ENCODE data around the gene RFX4.

Gene RFX4

DNA sequence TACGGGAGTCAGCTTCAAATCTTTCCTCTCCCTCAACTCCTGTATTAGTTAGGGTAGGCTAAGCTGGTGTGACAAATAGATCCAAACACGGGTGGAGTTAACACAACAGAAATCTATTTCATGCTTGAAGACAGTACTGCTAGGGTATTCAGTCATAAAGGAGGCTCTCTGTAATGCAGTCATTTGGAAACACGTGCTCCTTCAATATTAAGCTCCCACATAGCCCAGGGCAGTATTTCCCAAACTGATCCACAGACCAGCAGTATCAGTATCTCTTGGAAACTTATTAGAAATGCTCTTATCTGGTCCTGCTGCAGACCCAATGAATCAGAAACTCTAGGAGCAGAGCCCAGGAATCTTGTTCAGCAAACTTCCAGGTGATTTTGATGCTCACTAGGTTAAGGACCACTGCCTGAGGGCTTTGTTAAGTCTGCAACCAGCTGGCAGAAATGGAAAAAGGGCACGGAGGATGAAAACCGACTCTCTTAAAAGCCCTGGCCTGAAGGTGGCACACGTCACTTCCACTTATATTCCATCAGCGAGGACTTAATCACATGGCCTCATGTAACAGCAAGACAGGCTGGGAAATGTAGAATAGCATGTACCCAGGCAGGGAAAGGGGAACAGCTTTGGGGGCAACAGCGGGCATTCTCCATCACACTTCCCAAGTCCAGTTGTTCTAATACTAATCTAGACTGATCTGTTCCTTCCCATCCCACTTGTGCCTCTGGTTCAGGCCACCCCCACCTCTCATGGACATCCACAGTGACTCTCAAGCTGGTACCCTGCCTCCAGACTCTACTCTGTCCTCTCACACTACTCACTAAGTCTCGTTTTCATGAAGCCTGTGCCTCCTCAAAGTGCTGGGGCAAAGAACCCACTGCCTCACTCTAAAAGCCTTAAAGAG, 153.5 kb downstream of the RFX4 start:
- DNase-seq, result no peak

DNA sequence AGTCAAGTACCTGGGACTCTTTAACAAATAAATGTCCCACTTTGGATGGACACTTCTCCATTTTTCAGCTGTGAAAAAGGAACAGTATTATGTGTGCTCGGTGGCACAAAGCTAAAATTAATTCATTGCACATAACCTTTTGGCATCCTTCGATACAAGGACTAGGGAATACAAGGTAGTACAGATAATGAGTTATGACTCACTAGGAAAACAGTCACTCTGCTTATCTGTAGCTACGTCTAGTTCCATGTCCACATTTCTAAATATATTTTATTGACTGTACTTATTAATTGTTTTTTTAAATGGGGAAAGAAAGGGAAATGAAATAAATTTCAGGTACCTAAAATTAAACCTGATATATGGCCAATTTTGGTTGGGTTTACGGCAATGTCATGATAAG, 156.5 kb downstream of the RFX4 start:
- no peak for DNase-seq

DNA sequence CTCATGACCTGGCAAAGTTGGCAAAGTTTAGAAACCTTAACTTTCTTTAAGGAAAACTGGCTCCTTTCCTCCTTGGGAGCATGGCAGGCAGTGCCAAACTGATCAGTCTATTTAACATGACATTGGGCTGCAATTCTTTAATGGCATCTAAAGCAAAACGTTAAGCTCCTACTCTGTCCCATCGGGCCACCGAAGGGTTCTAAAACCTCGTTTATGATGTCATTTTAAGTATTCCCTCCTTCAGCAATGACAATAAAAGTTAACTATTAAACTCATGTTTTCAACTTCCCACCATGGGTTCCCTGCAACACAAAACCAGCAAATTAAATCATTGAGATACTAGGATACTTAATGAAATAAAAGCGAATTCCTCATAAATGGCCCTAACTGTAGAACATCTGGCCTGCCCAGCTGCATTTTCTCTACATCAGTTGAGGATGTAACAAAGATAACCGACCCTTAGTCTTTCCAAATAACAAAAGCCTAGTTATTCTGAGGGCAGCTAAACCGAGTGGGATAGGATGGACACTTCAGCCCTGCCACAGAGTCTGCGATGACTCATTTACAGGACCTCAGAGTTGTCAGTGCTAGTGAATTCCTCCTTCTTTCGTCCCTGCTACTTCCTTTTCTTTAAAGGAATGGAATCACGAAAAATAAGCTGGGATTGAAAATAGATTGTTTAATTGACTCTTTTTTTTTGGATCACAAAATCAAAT, 157.2 kb downstream of the RFX4 start:
- no peak for DNase-seq

DNA sequence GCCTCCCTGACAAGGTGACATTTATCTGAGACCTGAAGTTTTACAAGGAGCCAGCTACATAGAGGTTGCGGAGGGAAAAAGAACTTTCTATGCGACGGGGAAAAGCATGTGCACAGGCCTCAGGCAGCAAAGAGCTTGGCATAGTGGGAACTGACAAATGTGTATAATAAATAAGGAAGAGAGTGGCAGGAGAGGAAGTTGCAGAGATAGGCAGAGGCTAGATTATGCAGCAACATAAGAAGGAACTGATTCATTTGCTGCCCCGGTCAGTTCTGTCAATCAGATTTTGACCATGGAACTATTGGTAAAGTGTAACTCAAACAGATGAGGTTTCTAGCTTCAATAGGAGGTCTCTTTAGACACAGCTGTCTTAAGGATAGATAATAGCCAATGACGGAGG, 158.0 kb downstream of the RFX4 start:
- DNase-seq, result no peak

DNA sequence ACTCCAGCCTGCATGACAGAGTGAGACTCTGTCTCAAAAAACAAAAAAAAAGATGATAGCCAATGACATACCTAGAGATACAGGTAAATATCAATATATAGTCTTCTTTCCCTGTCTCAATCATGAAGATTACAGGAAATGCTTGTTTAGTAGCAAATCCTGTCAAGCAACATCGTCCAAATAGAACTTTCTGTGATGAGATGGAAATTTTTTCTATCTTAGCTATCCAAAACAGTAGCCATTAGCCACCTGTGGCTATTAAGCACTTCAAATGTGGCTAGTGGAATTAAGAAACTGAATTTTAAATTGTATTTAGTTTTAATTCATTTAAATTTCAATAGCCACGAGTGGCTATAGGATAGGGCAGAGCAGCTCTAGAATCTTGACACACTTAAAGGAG, 158.4 kb downstream of the RFX4 start:
- DNase-seq, result no peak

DNA sequence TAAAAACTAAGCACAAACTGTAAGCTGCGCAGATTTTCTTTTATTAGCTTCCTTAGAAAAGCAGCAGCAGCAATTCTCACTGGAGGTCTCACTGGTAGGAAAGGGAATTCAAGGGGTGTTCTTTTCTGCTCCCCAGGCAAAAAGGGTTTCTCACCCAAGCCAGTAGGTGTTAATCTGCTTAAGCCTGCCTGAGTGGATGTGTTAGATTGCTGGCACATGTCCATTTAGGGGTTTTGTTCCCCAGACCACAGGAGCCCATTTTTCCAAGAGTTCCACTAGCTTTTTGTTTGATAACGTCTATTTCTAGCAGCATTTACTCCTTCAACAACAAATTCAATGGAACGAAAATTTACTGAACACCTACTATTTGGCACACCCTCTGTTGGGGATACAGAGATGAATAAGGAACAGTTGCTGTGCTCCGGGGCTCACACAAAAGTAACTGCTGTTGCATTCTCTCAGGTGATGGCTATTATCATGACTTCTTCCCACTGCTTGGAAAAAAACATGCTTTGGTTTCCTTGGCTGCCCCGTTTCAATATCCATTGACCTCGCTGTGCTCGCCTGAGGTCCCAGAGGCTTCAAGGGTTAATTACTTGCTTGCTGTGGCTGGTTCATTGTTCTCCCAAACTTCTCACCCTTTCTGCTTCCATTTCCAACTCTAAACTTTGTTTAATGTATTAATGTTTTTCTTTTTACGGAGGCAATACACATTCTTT, 160.6 kb downstream of the RFX4 start:
- DNase-seq, result no peak

DNA sequence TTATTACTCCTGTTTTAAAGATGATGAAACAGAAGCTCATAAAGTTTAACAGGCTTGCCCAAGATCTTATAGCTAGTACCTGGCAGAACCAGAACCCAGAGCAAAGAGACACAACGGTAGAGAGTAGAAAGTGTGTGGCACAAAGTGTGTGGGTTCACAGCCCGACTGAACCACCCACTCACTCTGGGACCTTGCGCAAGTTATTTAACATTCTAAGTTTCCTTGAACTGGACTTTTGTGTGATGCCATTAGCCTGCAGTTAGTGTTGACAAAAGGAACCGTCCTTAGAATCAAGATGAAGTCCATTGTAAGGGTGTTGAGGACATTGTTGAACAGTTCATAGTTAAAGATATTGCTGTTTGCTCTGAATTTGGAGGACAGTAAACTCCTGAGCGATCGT, 161.8 kb downstream of the RFX4 start:
- no peak for DNase-seq

DNA sequence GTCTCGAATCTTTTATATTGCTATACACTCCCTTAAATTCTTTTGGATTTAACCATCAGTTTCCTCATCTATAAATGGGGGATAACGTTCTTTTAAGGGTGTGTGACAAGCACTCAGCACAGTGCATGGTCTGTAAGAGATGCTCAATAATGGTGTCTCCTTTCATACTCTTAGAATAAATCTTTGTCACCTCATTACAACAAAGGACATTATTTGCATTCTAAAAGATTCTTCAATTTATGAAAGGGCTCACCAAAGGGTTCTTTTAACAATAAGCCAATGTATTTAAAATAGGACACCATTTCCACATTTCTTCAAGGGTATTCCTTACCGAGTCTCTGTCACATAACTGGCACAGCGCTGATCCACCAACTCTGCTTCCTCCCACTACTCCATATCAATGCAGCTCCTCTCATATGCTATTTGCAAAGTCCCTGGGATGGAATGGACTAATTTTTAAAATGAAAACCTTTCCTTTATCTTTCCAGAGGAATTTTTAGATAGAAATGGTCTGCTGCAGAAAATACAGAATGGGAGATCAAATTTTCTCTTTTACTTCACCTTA, 162.5 kb downstream of the RFX4 start:
- DNase-seq, result no peak

DNA sequence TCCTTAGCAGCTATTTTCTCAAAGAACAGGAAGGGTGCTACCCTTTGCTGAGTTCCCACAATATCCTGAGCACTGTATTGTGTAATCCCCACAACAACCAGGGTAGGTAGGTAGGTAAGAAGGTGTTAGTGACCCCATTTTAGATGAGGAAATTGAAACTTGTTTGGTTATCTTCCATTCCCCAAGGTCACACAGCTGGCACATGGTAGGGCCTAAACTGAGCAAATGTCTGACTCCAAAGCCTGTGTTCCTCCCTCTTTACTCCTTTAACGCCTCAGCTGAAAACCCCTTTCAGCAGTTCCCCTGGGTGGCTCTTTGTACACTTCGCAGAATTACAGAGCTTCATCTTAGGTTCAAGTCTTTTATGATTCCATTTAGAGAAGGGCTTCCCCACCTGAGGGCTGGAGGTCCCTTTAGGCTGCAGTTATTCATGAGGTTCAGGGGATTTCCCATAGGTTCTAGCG, 165.2 kb downstream of the RFX4 start:
- DNase-seq, result no peak

DNA sequence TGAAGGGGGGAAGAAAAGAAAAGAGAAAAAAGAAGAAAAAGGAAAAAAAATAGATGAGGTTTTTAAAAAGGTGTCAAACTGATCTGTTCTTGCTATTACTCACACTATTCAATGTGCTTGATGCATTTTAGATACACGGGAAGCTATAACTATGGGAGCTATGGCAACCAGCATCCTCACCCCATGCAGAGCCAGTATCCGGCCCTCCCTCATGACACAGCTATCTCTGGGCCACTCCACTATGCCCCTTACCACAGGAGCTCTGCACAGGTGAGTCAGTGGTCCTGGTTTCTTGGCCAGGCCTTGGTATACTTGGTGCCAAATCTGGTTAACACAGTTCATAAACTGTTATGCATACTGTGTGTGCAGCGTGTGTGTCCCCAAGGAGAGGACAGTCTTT, 167.7 kb downstream of the RFX4 start:
- no peak for DNase-seq

DNA sequence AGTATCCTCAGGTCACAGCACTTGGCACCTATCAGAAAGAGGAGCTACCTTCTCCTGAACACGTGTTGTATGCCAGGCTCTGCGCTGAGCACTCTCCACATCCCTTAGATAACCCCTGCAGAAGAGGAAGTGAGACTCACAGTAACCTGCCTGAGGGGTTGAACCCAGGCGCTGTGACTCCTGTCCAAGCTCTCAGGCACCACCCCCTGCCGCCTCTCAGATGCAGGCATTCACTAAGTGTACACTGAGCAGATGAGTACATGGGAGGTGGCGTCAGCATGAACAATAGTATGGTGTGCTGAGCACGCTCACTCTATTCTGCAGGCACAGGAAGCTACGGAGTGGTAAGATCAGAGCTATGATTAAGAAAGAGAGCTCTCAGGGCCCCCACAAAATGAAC, 170.7 kb downstream of the RFX4 start:
- no peak for DNase-seq

DNA sequence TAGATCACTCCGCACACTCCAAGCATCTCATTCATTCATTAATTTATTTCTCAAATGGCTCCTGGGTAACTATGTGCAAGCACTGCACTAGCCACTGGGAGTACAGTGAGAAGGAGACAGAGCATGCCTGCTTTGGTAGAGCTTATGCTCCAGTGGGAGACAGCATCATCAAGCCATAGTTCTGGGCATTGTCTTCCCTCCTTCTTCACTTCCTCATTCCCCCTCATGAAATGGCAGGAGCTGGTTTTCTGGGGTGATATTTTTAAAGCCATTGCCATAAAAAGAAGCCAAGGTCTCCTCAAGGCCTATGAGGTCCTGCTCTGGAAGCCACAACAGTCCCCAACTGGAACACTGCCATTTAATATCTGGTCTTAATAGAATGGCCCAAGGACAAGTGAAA, 171.5 kb downstream of the RFX4 start:
- no peak for DNase-seq

DNA sequence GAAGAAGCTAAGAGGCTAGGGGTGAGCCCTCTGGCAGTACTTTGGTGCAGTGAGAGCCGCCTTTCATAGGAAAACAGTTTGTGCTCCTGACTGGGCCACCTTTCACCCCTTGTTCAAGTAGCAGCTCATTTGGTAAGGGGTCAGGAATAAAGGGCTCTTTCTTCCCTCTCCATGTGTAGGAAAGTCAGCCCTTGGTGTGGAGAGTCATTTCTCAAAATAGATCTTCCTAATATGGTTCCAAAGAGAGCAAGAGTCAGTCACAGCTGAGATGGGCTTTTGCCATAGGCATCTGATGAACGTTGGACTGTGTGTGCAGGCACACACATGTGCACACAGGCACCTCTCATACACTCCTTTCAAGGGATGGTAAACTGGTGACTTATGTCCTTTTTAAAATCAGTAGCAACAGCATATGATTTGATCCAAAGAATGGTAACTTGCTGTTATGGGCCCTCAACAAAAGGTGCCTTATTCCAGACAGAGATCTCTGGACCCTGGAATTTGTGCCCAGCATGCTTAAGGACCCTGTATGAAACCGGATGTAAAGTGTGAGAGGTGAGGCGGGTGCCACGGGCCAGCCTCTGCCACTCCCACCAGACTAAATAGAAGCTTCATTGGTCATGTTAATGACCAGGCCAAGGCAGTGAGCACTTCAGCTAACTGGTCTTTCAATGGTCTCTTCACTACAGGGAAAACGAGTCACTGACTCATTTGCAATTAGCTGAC, 175.0 kb downstream of the RFX4 start:
- DNase-seq, result no peak

DNA sequence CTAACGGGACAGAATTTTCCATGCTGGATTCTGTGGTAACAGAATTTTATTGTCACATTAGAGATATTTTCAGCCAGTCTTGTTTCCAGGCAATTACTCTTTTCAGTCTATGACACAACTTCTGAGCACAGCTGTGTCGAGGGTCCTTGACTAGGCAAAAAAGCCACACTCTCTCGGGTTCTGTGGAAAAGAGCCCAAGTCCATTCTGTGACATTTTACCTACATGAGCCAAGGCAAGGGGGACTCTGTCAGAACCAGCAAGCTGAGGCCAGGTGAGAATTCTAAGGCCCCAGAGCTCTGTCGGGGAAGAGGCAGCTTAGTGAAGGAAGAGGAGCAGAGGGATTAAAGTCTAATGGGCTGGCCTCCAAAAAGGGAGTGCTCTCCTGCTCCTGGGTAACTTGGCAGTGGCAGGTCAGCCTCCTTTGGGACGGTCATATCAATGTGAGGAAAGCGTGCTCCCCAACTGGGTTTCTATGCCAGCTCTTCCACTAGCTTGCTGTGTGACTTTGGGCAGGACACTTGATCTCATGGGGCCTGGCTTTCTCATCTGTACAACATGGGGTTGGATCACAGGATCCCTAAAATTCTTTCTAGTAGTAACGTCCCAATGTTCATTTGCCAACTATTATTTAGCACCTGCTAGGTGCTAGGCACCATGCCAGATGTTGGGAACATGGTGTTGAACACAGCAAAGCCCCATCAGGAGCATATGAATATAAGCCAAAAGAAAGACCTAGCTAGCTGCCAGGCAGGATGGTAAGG, 175.7 kb downstream of the RFX4 start:
- DNase-seq, result no peak

DNA sequence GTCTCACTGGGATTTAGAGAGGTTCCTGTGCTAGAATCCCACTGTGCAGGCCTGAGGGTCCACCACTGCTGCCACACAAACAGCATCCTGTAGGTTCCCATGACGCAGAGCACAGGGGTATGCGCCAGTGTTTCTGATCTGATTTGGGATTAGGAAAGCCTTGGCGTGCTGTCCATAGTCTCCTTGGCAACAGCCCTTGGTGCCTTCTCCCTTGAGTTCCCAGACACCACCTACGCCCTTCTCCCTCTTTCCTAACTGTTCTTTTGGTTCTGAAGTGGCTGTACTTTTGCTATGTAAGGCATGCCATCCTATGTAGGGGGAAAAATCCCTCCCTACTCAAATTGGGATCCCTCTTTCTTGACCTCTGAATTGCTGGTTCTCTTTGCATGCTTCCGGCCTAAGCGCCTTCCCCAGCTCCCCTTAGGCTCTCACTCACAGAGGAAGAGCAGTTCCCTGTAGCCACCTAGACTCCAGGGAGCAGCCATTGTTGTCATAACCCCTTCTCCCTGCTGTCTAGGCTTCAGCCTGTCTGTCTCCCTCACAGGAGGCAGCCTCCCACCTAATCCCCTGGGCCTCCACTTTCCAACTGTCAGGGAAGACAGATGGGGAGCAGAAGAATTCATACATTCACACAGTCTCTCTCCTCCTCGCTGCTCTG, 176.9 kb downstream of the RFX4 start:
- DNase-seq, result no peak

DNA sequence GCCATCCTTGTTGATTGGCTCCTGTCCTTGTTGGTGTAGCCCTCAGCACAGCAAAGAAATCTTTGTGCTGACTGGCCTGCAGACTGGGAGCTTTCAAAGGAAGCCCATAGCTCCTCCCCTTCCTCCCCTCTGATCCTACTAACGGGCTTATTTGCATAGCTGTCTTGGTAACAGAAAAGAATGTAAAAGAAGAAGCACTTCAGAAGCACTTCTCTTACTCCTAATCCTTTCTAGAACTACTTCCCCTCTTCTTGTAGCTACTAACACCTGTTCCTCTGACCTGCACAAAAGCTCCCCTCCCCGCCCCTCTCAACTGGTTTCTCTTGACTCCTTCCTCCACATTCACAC, 177.4 kb downstream of the RFX4 start:
- no peak for DNase-seq

DNA sequence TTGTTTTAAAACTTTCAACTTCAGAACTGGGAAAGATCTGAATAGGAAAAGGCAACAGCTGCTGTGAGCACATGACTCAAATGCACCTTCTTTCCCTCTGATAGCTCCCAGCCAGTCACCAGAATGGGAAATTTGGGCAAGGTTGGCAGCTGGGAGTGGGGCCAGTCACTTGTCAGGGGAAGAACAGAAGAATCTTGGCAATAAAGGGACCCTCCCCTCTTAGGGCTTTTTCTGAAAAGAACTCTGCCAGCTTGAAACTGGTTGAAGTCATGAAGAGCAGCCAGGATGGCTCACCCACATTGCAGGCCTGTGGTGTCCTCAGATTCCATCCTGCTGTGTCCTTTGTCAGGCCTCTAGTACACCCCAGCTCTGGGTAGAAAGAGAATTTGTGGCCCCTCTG, 181.4 kb downstream of the RFX4 start:
- no peak for DNase-seq

DNA sequence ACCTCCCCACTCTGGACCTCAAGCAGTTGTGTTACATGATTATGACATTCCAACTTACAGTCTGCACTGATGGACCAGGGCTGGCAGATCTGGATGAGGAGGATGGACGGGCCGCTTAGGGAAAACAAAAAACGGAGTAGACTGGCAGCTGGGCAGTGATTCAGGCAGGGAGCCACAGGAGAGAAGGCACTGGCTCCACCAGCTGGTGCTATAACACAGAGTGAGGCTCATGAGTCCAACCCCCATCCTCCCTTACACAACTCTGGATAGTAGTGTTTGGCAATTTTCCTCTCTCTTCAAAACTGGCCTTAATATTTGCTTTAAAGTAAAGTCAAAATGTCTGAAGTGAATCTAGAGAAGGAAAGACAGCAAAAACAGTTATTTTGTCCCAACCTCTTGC, 181.9 kb downstream of the RFX4 start:
- no peak for DNase-seq

DNA sequence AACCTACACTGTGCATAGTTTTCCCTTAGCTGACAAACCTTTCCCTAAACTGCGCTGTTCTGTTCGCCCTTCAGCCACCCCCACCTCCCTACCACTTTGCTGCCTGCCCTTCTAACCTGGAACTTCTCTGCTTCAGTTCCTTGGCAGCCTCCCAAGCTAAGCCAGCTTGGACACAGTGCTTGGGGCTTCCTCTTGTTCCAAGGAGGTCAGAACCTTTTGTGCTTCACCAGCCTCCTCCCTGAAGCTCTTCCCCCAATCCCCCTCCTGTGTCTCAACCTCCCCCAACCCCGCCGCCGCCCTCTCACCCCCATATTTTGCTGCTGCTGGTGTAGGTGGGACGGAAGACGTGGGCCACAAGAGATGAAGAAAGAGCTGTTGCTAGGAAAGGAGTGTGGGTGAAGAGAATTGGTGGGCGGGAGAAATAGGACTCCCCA, 183.6 kb downstream of the RFX4 start:
- DNase-seq, result no peak

DNA sequence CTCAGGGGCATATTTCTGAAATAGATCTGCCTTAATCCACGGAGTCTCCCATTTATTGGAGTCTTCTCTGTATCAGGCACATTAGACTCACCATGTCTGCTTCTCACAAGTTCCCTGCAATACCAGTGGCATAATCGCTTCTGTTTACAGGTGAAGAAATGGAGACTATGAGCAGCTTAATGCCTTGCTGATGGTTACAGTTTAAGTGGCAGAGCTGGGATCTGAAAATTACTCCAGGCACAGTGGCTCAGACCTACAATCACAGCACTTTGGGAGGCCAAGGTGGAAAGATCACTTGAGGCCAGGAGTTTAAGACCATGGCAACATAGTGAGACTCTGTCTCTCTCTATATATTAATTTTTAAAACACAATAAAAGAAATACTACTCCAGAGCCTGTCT, 184.4 kb downstream of the RFX4 start:
- DNase-seq, result no peak
